K562 (cell line): ENCODE measurements around the gene NOL4L.

Experiments used
- CEBPB ChIP-seq: fragments of 450-650 bp; IDR thresholded peaks from 2 replicates; pipeline ENCODE4 v1.6.1; 2016; ENCODE audit warnings: missing genetic modification characterization, missing compliant biosample characterization
- CTCF ChIP-seq, 3 experiments: IDR thresholded peaks in 2 of 3; conservative IDR thresholded peaks in 1 of 3; 2 replicates each; pipeline ENCODE4 v1.5.1; 2011 to 2012; ENCODE audit warnings: low read length in 3 of 3, mild to moderate bottlenecking in 3 of 3, control low read depth in 2 of 3, improper control_type of control experiment in 1 of 3, inconsistent platforms in 1 of 3, low read depth in 1 of 3, mixed read lengths in 1 of 3, moderate library complexity in 1 of 3; ENCODE audit not compliant: insufficient read depth in 2 of 3
- ELK1 ChIP-seq: sonication (generic); formaldehyde crosslinking; IDR thresholded peaks from 2 replicates; pipeline ENCODE4 v1.8.1; 2022; ENCODE audit warnings: missing genetic modification reagents
- NFXL1 ChIP-seq: fragments of 450-650 bp; formaldehyde crosslinking; IDR thresholded peaks from 2 replicates; pipeline ENCODE4 v1.4.0; 2021; ENCODE audit warnings: mild to moderate bottlenecking
- POLR2A ChIP-seq: fragments of 450-650 bp; conservative IDR thresholded peaks from 2 replicates; pipeline ENCODE4 v1.6.1; 2016
- TSHZ1 ChIP-seq: fragments of 250-450 bp; sonication (Bioruptor Pico); IDR thresholded peaks from 2 replicates; pipeline ENCODE4 v1.4.0; 2020; ENCODE audit warnings: mild to moderate bottlenecking, moderate library complexity

DNA sequence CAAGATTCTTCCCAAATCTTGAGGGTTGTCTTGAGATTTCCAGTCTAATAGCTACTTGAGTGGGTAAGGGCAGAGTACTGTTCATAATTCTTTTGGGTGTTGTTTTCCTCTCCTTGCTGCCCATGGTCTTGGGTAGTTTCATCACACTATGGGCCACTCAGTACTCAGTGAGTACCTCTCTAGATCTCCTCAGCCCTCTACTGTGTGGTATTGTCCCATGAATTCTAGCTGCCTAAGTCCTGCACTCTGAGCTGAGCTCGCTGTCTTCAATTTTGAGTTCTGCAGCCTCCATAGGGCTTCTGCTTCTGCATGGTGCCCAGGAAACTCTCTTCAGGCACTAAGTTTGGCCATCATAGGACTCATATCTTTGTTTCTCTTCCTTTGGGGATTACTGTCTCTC is 184.7 kb downstream of the NOL4L start:
- TF ChIP-seq CEBPB (tag), result no peak
- no peak for TF ChIP-seq ELK1 (CRISPR knock-in tag)
- no peak for TF ChIP-seq POLR2A
- no peak for TF ChIP-seq TSHZ1 (CRISPR knock-in tag)
- no peak for TF ChIP-seq CTCF (IDR thresholded peaks at IDR 0.05 in 2 of 3, conservative IDR thresholded peaks at IDR 0.05 in 1 of 3; ENCODE audit: insufficient read depth in 2 of 3, low read depth in 1 of 3, low read length in 3 of 3)
- no peak for TF ChIP-seq NFXL1 (CRISPR knock-in tag)
